GM10847 (cell line): Measurements from ENCODE around the gene IRF4.

Experiments used
- POLR2A ChIP-seq: IDR thresholded peaks from 2 replicates; pipeline ENCODE4 v1.6.1; 2011; ENCODE audit not compliant: insufficient read length; ENCODE audit errors: extremely low read depth

Gene IRF4

GRCh38 chr6:408148-408547, 16.6 kb downstream of the IRF4 start:
- TF ChIP-seq POLR2A = no peak

- TF ChIP-seq POLR2A = peak; percentile 40
These were observed 17.1 kb downstream of the IRF4 start for GRCh38 chr6:408599-409102.

GRCh38 chr6:409370-409972, 17.9 kb downstream of the IRF4 start:
- TF ChIP-seq POLR2A = peak; percentile 43

- TF ChIP-seq POLR2A = peak; percentile 58
These were observed 19.2 kb downstream of the IRF4 start for GRCh38 chr6:410555-411395.

- TF ChIP-seq POLR2A = no peak
These were observed 20.0 kb downstream of the IRF4 start for GRCh38 chr6:411402-412145.

- TF ChIP-seq POLR2A = no peak
These were observed 20.8 kb downstream of the IRF4 start for GRCh38 chr6:412146-412886.

- no peak for TF ChIP-seq POLR2A
These were observed 22.9 kb downstream of the IRF4 start for GRCh38 chr6:414447-414846.

GRCh38 chr6:415087-415486, 23.5 kb downstream of the IRF4 start:
- TF ChIP-seq POLR2A = no peak

GRCh38 chr6:421211-421610, 29.7 kb downstream of the IRF4 start:
- no peak for TF ChIP-seq POLR2A

GRCh38 chr6:422433-423054, 31.0 kb downstream of the IRF4 start:
- TF ChIP-seq POLR2A = no peak

GRCh38 chr6:423055-423798, 31.7 kb downstream of the IRF4 start:
- TF ChIP-seq POLR2A = no peak

GRCh38 chr6:423799-424345, 32.3 kb downstream of the IRF4 start:
- TF ChIP-seq POLR2A = no peak

- no peak for TF ChIP-seq POLR2A
These were observed 33.3 kb downstream of the IRF4 start for GRCh38 chr6:424741-425417.
